DOHH2 (cell line): Measurements from ENCODE around the gene WDR5B.

Experiments
- CTCF ChIP-seq: fragments of 200-600 bp; sonication (generic); IDR thresholded peaks from one replicate; pipeline ENCODE4 v1.5.1; 2014; ENCODE audit warnings: antibody characterized with exemption, mild to moderate bottlenecking, low read depth, low read length; ENCODE audit not compliant: poor library complexity, severe bottlenecking
- EZH2phosphoT487 ChIP-seq: fragments of 200-600 bp; sonication (generic); IDR thresholded peaks from 2 replicates; pipeline ENCODE4 v1.6.1; 2017; ENCODE audit warnings: borderline replicate concordance, mild to moderate bottlenecking, antibody characterized with exemption, low read length, moderate library complexity, mixed read lengths

GRCh38 chr3:122443090-122443489, 27.2 kb upstream of the WDR5B start:
- TF ChIP-seq EZH2phosphoT487 = no peak
- no peak for TF ChIP-seq CTCF
